H1 (cell line): ENCODE measurements around the gene SFTPB. TPM values are rescaled to one million over a fixed set of nuclear protein-coding genes. Genes with fewer than 3 reads are reported as not detected.

Experiments
- BACH1 ChIP-seq: IDR thresholded peaks from 2 replicates; pipeline ENCODE4 v1.6.1; 2012; ENCODE audit warnings: low read length, improper control_type of control experiment
- CHD7 ChIP-seq: fragments of 300-600 bp; sonication (generic); IDR thresholded peaks from 2 replicates; pipeline ENCODE4 v1.7.1; 2012; ENCODE audit warnings: low read length, moderate library complexity, mild to moderate bottlenecking, inconsistent platforms; ENCODE audit not compliant: insufficient replicate concordance
- EGR1 ChIP-seq: IDR thresholded peaks from 2 replicates; pipeline ENCODE4 v1.6.1; 2011; ENCODE audit warnings: low read depth, low read length, borderline replicate concordance
- HDAC6 ChIP-seq: IDR thresholded peaks from one replicate; pipeline ENCODE4 v1.7.1; 2012; ENCODE audit warnings: low read depth, mild to moderate bottlenecking, inconsistent platforms, low read length, moderate library complexity
- MAFK ChIP-seq: IDR thresholded peaks from 2 replicates; pipeline ENCODE4 v1.6.1; 2012; ENCODE audit warnings: low read depth, mild to moderate bottlenecking, improper control_type of control experiment, low read length
- SP2 ChIP-seq: IDR thresholded peaks from 2 replicates; pipeline ENCODE4 v1.6.1; 2012; ENCODE audit warnings: mild to moderate bottlenecking, low read length, inconsistent platforms
- SP4 ChIP-seq: IDR thresholded peaks from 2 replicates; pipeline ENCODE4 v1.6.1; 2012; ENCODE audit warnings: low read length, inconsistent platforms
- polyA plus RNA-seq, 7 experiments: library from polyadenylated mRNA; depleted of rRNA in 3 of 7; stranded (reverse) in 5 of 7; unstranded in 2 of 7; fragments of >200 nt in 5 of 7; fragments of 200-250 nt in 2 of 7; gene quantifications; 1 replicate in 5 of 7; 2 replicates in 1 of 7; 4 replicates in 1 of 7; pipeline versions ENCODE4 v1.2.1 to v1.2.3, GENCODE V29; 2011 to 2013; ENCODE audit warnings: missing spikeins in 2 of 7, mixed read lengths in 2 of 7
- total RNA-seq: library from RNA; stranded (reverse); fragmentation: NEBNext Ultra II Directional; extraction: Animal tissue kit (Norgen Biotek cat#: 25700); gene quantifications from 2 replicates; pipeline ENCODE4 v1.2.1, GENCODE V29; 2021

Gene SFTPB
- total and polyA plus RNA-seq, 2 of the 8 experiments (the other 6 are each of a cell fraction or from before 2014, with no cell fraction given) = not detected

- TF ChIP-seq CHD7 (no peak), SP2 (no peak), EGR1 (no peak), SP4 (no peak), MAFK (no peak), BACH1 (no peak), HDAC6 (no peak)
Observed at GRCh38 chr2:85695121-85695520, 27.1 kb upstream of the SFTPB start (continued).
